Tibial nerve (tissue), 4 donors: ENCODE measurements around the gene GNL1. TPM values are rescaled to one million over a fixed set of nuclear protein-coding genes. Genes with fewer than 3 reads are reported as not detected.
"Not testable (repeated sequence)": the region's sequence is repeated elsewhere in the genome, so short reads cannot be mapped to it uniquely, and the experiment has no call there.

ENCODE experiments used
- DNase-seq, 2 donors: peaks; one replicate each; pipeline ENCODE4 v3.0.0-alpha.2; 2019; ENCODE audit warnings: low spot score in 2 of 2
- H3K27ac ChIP-seq, 4 donors: fragments of 200-600 bp; sonication (generic) in 3 of 4; one replicate each; pipeline ENCODE4 v1.5.1; 2017 to 2019; ENCODE audit warnings: mild to moderate bottlenecking in 1 of 4
- H3K27me3 ChIP-seq, 2 donors: fragments of 200-600 bp; sonication (generic) in 1 of 2; one replicate each; pipeline versions ENCODE4 v1.5.1 to v1.6.0; 2017 to 2019
- H3K36me3 ChIP-seq, 3 donors: fragments of 200-600 bp; sonication (generic); one replicate each; pipeline ENCODE4 v1.5.1; 2018 to 2019
- H3K4me1 ChIP-seq, 4 donors: fragments of 200-600 bp; sonication (generic) in 3 of 4; one replicate each; pipeline ENCODE4 v1.5.1; 2017 to 2019
- H3K4me3 ChIP-seq, 4 donors: fragments of 200-600 bp; sonication (generic) in 3 of 4; one replicate each; pipeline ENCODE4 v1.5.1; 2017 to 2019; ENCODE audit warnings: mild to moderate bottlenecking in 1 of 4, moderate library complexity in 1 of 4
- H3K9me3 ChIP-seq, 4 donors: fragments of 200-600 bp; sonication (generic) in 3 of 4; one replicate each; pipeline ENCODE4 v1.5.1; 2017 to 2019
- CTCF ChIP-seq, 5 experiments: fragments of 200-600 bp in 3 of 5; fragments of 450-650 bp in 2 of 5; sonication (generic) in 3 of 5; IDR thresholded peaks; one replicate each; pipeline ENCODE4 v1.5.1; 2016 to 2019; ENCODE audit warnings: antibody characterized with exemption in 5 of 5, mild to moderate bottlenecking in 3 of 5, moderate library complexity in 2 of 5
- EP300 ChIP-seq, 2 donors: sonication (generic); formaldehyde crosslinking; IDR thresholded peaks; one replicate each; pipeline ENCODE4 v1.6.1; 2017; ENCODE audit warnings: antibody characterized with exemption in 2 of 2, mild to moderate bottlenecking in 1 of 2
- POLR2A ChIP-seq, 2 donors: fragments of 450-650 bp; IDR thresholded peaks; one replicate each; pipeline ENCODE4 v1.6.1; 2017; ENCODE audit warnings: antibody characterized with exemption in 2 of 2, mild to moderate bottlenecking in 2 of 2, moderate library complexity in 2 of 2
- WGBS, 2 donors: methylation state at CpG; one replicate each; pipeline ENCODE4 v1.1.5; 2018; 5-methylcytosine and 5-hydroxymethylcytosine counted together
- total RNA-seq, 4 donors: library from RNA; depleted of rRNA; stranded (reverse); fragments of >200 nt; gene quantifications; one replicate each; pipeline ENCODE4 v1.1.0, GENCODE V29; 2016

Gene GNL1
- total RNA-seq, 4 donors from 2014 or later, result 38.1 to 45.2 (median 44.3) TPM

- no peaks in the 10 kb centered on the region for H3K36me3 ChIP-seq
- WGBS, 2 donors, result 36 to 39% methylated on average over 5 of the region's 5 CpGs
- TF ChIP-seq POLR2A (IDR thresholded peaks at IDR 0.05) (no peak), CTCF (IDR thresholded peaks at IDR 0.05) (no peak), EP300 (IDR thresholded peaks at IDR 0.05) (no peak)
- no peak for DNase-seq
- no peaks in the 10 kb centered on the region for H3K27me3 ChIP-seq
- no peak overlapping the region for H3K4me3 ChIP-seq
- H3K4me1 ChIP-seq, result peaks cover 0 to 15% (median 0%) of the 10 kb centered on the region in 4 donors
- H3K9me3 ChIP-seq, result no peaks in the 10 kb centered on the region
- peak overlapping the region in 3 of 4 donors; percentile 1 to 48 (median 45) for H3K27ac ChIP-seq
Observed at GRCh38 chr6:30508890-30509736, 47.2 kb downstream of the GNL1 start.

- no peak overlapping the region for H3K27ac ChIP-seq
Observed at GRCh38 chr6:30507849-30508827, 48.2 kb downstream of the GNL1 start.

GRCh38 chr6:30500421-30501355, 55.6 kb downstream of the GNL1 start:
- Histone ChIP-seq H3K36me3 (no peaks in the 10 kb centered on the region), H3K4me3 (no peak overlapping the region), H3K9me3 (no peaks in the 10 kb centered on the region), H3K4me1 (peaks cover 0 to 6% (median 6%) of the 10 kb centered on the region in 4 donors), H3K27ac (peak overlapping the region in 2 of 4 donors; percentile 6 to 59), H3K27me3 (no peaks in the 10 kb centered on the region)
- no peak for DNase-seq
- WGBS, 2 donors, result 39 to 45% methylated on average over 10 of the region's 10 CpGs
- no peak for TF ChIP-seq CTCF (IDR thresholded peaks at IDR 0.05)
- TF ChIP-seq EP300 (IDR thresholded peaks at IDR 0.05), result peak in 1 of 2 donors; percentile 29

More at GRCh38 chr6:30507849-30508827, 48.2 kb downstream of the GNL1 start:
- Histone ChIP-seq H3K9me3 (no peaks in the 10 kb centered on the region), H3K4me3 (no peak overlapping the region), H3K27me3 (no peaks in the 10 kb centered on the region), H3K4me1 (peaks cover 0 to 15% (median 0%) of the 10 kb centered on the region in 4 donors), H3K36me3 (no peaks in the 10 kb centered on the region)
- no peak for DNase-seq
- no peak for TF ChIP-seq EP300 (IDR thresholded peaks at IDR 0.05)
- no peak for TF ChIP-seq POLR2A (IDR thresholded peaks at IDR 0.05)
- no peak for TF ChIP-seq CTCF (IDR thresholded peaks at IDR 0.05)
- WGBS, 2 donors, result 80 to 83% methylated on average over 5 of the region's 5 CpGs

GRCh38 chr6:30498705-30499104, 57.6 kb downstream of the GNL1 start:
- H3K27ac ChIP-seq, DNase-seq, H3K36me3 ChIP-seq, H3K9me3 ChIP-seq, H3K4me1 ChIP-seq, H3K27me3 ChIP-seq, H3K4me3 ChIP-seq: not testable (repeated sequence)
- WGBS, 2 donors, result 92 to 97% methylated on average over 21 to 25 of the region's 37 CpGs

GRCh38 chr6:30497714-30498113, 58.6 kb downstream of the GNL1 start:
- no peak overlapping the region for H3K27ac ChIP-seq
- no peaks in the 10 kb centered on the region for H3K9me3 ChIP-seq
- no peak overlapping the region for H3K4me3 ChIP-seq
- TF ChIP-seq CTCF (IDR thresholded peaks at IDR 0.05) (no peak), EP300 (IDR thresholded peaks at IDR 0.05) (no peak), POLR2A (IDR thresholded peaks at IDR 0.05) (no peak)
- DNase-seq, result no peak
- H3K27me3 ChIP-seq, result no peaks in the 10 kb centered on the region
- peaks cover 0 to 18% (median 0%) of the 10 kb centered on the region in 3 donors for H3K36me3 ChIP-seq
- 74 to 82% methylated on average over 3 of the region's 3 CpGs for WGBS, 2 donors
- H3K4me1 ChIP-seq, result peaks cover 0 to 12% (median 7%) of the 10 kb centered on the region in 4 donors

- peaks cover 0 to 23% (median 2%) of the 10 kb centered on the region in 3 donors for H3K36me3 ChIP-seq
- DNase-seq, H3K4me3 ChIP-seq, H3K27me3 ChIP-seq, H3K9me3 ChIP-seq: not testable (repeated sequence)
- WGBS, 2 donors, result 91 to 95% methylated on average over 5 of the region's 5 CpGs
- H3K4me1 ChIP-seq, result peaks cover 0 to 15% (median 9%) of the 10 kb centered on the region in 4 donors
- H3K27ac ChIP-seq, result peak overlapping the region in 1 of 4 donors; percentile 8
Observed at GRCh38 chr6:30497261-30497599, 59.1 kb downstream of the GNL1 start.
